Measurements from ENCODE around the gene CMKLR1. TPM values are rescaled to one million over a fixed set of nuclear protein-coding genes. Genes with fewer than 3 reads are reported as not detected.
A peak's percentile ranks its signal among the peaks of the same experiment; 100 is the strongest.

CMKLR1 gene
- total RNA-seq, 4 donors from 2014 or later, result 9.7 to 25.4 (median 13.0) TPM

DNA sequence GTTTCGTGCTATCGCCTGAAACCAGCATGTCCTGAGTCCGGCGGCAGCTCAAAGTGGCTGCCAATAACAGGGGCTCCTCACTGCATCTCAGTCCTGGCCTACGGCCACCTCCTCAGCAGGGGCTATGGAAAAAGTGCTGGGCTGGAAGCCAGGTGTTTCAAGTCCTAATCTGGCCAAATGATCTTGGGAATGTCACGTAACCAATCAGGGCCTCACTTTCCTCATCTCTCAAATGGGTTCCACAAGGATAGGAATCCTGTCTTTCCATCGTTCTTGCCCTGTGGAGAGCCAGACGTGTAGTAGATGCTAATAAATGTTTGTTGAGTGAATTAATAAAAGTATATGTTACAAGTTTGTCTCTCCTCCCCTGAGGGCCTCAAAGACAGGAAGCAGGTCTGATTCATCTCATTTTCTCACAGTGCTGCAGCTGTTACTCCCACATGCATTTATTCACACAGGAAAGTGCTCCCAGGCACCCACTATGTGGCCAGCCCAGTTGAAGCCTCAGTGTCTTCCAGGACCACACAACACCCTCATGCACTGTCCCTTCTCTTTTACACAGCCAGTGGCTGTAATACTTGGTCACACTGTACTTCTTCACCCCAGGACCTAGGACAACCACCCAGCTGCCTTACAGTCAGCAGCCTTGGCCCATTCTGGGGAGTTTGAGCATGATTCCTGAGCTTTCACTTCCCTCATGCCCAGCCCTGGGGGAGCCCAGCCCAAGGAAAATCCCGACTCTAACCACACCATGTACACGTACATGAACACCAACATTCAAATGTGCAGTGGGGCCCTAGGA is 5.0 kb downstream of the CMKLR1 start:
- 43 to 64% methylated on average over 4 to 6 of the region's 10 CpGs for WGBS, 2 donors (ENCODE audit: low coverage in 1 of 2)
- Histone ChIP-seq H3K36me3 (no peaks in the 10 kb centered on the region), H3K9me3 (no peaks in the 10 kb centered on the region), H3K27ac (no peak overlapping the region), H3K4me3 (no peak overlapping the region), H3K27me3 (peaks cover 19% of the 10 kb centered on the region), H3K4me1 (peaks cover 0 to 25% (median 0%) of the 10 kb centered on the region in 3 donors)
- no peak for ATAC-seq
- TF ChIP-seq, protein P1, sequence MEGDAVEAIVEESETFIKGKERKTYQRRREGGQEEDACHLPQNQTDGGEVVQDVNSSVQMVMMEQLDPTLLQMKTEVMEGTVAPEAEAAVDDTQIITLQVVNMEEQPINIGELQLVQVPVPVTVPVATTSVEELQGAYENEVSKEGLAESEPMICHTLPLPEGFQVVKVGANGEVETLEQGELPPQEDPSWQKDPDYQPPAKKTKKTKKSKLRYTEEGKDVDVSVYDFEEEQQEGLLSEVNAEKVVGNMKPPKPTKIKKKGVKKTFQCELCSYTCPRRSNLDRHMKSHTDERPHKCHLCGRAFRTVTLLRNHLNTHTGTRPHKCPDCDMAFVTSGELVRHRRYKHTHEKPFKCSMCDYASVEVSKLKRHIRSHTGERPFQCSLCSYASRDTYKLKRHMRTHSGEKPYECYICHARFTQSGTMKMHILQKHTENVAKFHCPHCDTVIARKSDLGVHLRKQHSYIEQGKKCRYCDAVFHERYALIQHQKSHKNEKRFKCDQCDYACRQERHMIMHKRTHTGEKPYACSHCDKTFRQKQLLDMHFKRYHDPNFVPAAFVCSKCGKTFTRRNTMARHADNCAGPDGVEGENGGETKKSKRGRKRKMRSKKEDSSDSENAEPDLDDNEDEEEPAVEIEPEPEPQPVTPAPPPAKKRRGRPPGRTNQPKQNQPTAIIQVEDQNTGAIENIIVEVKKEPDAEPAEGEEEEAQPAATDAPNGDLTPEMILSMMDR (IDR thresholded peaks at IDR 0.05), result no peak
- TF ChIP-seq POLR2AphosphoS5 (IDR thresholded peaks at IDR 0.05) (no peak), EP300 (IDR thresholded peaks at IDR 0.05) (no peak), POLR2A (IDR thresholded peaks at IDR 0.05) (no peak)

DNA sequence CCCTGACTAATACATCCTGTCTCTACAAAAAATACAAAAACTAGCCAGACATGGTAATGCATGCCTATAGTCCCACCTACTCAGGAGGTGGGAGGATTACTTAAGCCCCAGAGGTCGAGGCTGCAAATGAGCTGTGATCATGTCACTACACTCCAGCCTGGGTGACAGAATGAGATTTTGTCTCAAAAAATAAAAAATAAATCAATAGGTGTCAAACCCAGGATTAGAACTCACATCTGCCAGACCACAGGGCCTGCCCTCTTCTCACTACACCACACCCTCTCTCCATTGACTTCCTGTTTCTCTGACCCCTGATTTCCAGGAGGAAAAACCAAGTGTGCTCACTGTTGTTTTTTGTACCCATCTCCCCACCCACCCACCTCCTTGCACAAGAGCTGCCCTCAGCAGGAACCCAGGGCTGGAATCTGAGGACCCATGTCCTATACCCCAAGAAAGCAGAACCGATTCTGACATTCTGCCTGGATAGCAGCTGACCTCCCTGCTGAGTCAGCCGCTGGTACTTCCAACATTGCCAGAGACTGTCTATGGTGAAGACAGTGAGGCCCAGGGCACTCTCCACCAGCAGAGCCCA is 6.2 kb downstream of the CMKLR1 start:
- Histone ChIP-seq H3K36me3 (no peaks in the 10 kb centered on the region), H3K27ac (peak overlapping the region in 1 of 4 donors; percentile 10), H3K4me1 (peaks cover 0 to 34% (median 8%) of the 10 kb centered on the region in 3 donors), H3K9me3 (no peaks in the 10 kb centered on the region), H3K27me3 (peaks cover 9% of the 10 kb centered on the region), H3K4me3 (no peak overlapping the region)
- TF ChIP-seq POLR2AphosphoS5 (IDR thresholded peaks at IDR 0.05) (no peak), EP300 (IDR thresholded peaks at IDR 0.05) (no peak), POLR2A (IDR thresholded peaks at IDR 0.05) (no peak)
- TF ChIP-seq, protein P1 (IDR thresholded peaks at IDR 0.05), result no peak
- 20 to 40% methylated on average over 1 to 3 of the region's 3 CpGs for WGBS, 2 donors (ENCODE audit: low coverage in 1 of 2)
- peak; percentile 70 for ATAC-seq

DNA sequence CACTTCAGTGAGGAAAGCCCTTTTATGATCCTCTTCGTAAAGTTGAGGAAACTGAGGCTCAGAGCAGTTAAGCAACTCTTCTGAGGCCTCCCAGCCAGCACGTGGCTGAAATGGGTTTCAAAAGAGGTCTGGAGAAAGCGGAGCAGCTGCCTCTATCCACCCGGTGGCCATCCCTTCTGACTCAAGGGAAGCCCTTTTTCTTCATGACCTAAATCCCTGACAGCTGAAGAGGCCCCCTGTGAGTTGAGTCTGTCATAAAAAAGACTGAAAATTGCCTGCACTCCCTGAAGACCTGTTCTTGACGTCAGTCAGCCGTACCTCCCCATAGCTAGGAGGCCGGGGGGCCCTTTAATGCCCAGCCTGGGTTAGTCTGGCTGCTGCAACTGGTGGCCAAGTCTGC is 10.7 kb downstream of the CMKLR1 start:
- H3K9me3 ChIP-seq, result no peaks in the 10 kb centered on the region
- no peaks in the 10 kb centered on the region for H3K36me3 ChIP-seq
- H3K4me3 ChIP-seq, result no peak overlapping the region
- TF ChIP-seq POLR2A (IDR thresholded peaks at IDR 0.05) (no peak), POLR2AphosphoS5 (IDR thresholded peaks at IDR 0.05) (no peak), EP300 (IDR thresholded peaks at IDR 0.05) (no peak)
- TF ChIP-seq, protein P1 (IDR thresholded peaks at IDR 0.05), result no peak
- peak overlapping the region in 3 of 4 donors; percentile 30 to 51 (median 42) for H3K27ac ChIP-seq
- H3K4me1 ChIP-seq, result peaks cover 0 to 31% (median 13%) of the 10 kb centered on the region in 3 donors
- ATAC-seq, result no peak
- 85 to 100% methylated on average over 3 to 6 of the region's 7 CpGs for WGBS, 2 donors (ENCODE audit: low coverage in 1 of 2)
- H3K27me3 ChIP-seq, result peaks cover 5% of the 10 kb centered on the region

DNA sequence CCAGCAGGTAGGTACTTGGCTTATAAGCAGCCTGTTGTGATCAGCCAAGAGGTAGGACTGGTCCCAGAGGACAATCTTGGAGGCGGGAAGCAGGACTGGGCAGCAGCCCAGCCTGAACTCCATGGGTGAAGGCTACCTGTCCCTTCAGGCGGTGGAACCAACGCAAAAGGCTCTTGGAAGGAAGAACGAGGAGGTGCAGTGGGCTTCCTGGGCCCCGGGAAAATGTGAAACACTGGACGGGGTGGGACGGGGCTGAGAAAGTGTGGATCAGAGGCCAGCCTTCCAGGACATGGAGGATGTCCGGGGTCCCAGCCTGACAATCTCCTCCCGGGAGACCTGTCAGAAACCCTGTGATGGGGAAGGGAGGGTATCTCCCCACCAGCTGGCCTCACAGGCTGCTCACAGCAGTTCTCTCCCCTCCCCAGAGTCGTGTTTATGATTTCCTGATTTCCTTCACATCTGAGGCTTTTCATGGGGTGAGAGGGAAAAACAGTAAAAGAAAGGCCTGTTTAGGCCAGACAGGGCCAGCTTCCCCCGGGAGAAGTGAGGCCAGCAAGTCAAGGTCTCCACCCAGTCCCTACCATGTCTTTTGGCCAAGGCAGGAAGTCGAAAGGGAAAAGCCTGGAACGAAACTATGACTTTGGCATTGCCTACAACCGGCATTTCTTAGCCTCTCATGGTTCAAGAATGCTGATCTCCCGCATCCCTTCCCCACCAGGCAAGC is 11.3 kb downstream of the CMKLR1 start:
- ATAC-seq, result peak; percentile 18
- H3K36me3 ChIP-seq, result no peaks in the 10 kb centered on the region
- no peaks in the 10 kb centered on the region for H3K9me3 ChIP-seq
- H3K4me3 ChIP-seq, result no peak overlapping the region
- WGBS, 2 donors (ENCODE audit: low coverage in 1 of 2), result 33 to 41% methylated on average over 2 to 5 of the region's 15 CpGs
- H3K4me1 ChIP-seq, result peaks cover 0 to 29% (median 13%) of the 10 kb centered on the region in 3 donors
- peaks cover 5% of the 10 kb centered on the region for H3K27me3 ChIP-seq
- TF ChIP-seq EP300 (IDR thresholded peaks at IDR 0.05), result no peak
- no peak for TF ChIP-seq POLR2A (IDR thresholded peaks at IDR 0.05)
- TF ChIP-seq, protein P1 (IDR thresholded peaks at IDR 0.05), result no peak
- no peak for TF ChIP-seq POLR2AphosphoS5 (IDR thresholded peaks at IDR 0.05)
- H3K27ac ChIP-seq, result peak overlapping the region in 3 of 4 donors; percentile 30 to 51 (median 42)

Data from gastroesophageal sphincter (tissue), 4 donors.